SK-N-SH (cell line): ENCODE data around the gene NUDT14. TPM values are rescaled to one million over a fixed set of nuclear protein-coding genes. Genes with fewer than 3 reads are reported as not detected.

Experiments
- CTCF ChIA-PET: fragments of 300-600, 350-600 bp; formaldehyde crosslinking; extraction: SDS; loops from one replicate; lab custom pipeline; 2021; lab: Yijun Ruan, JAX
- POLR2A ChIA-PET: fragments of 350-600 bp; sonication (Branson Sonifier 250); formaldehyde crosslinking; extraction: SDS; loops from one replicate; lab custom pipeline; 2020; ENCODE audit warnings: antibody characterized with exemption, inconsistent platforms; lab: Yijun Ruan, JAX
- DNase-seq: peaks from one replicate; pipeline ENCODE4 v3.0.0; 2012
- H2AFZ ChIP-seq: fragments of 200-600 bp; sonication (generic); 2 replicates; pipeline ENCODE4 v1.8.1; 2016; ENCODE audit warnings: antibody characterized with exemption, mild to moderate bottlenecking, low read depth
- H3F3A ChIP-seq: fragments of 200-600 bp; sonication (generic); replicated peaks from 2 replicates; pipeline ENCODE3; 2016; ENCODE audit warnings: antibody characterized with exemption, mild to moderate bottlenecking; ENCODE audit not compliant: insufficient read depth
- H3K27ac ChIP-seq, 2 experiments: fragments of 200-500 bp in 1 of 2; fragments of 200-600 bp in 1 of 2; sonication (Bioruptor generic) in 1 of 2; sonication (generic), shearing (Covaris generic) in 1 of 2; 2 replicates each; pipeline versions ENCODE4 v1.5.1 to v1.6.1; 2014 to 2016; ENCODE audit warnings: low read depth in 2 of 2, inconsistent platforms in 1 of 2, low read length in 1 of 2, mild to moderate bottlenecking in 1 of 2, mixed read lengths in 1 of 2
- H3K27me3 ChIP-seq: fragments of 200-600 bp; sonication (generic), shearing (Covaris generic); 2 replicates; pipeline ENCODE4 v1.6.1; 2016; ENCODE audit warnings: mixed run types; ENCODE audit not compliant: insufficient read depth
- H3K36me3 ChIP-seq, 2 experiments: fragments of 200-500 bp in 1 of 2; fragments of 200-600 bp in 1 of 2; sonication (Bioruptor generic) in 1 of 2; sonication (generic) in 1 of 2; replicated peaks in 1 of 2; 2 replicates each; pipeline versions ENCODE3 to v1.5.1; 2014 to 2016; ENCODE audit warnings: low read length in 1 of 2, mild to moderate bottlenecking in 1 of 2; ENCODE audit not compliant: insufficient read depth in 2 of 2, control insufficient read depth in 1 of 2
- H3K4me1 ChIP-seq, 2 experiments: fragments of 200-500 bp in 1 of 2; fragments of 200-600 bp in 1 of 2; sonication (Bioruptor generic) in 1 of 2; sonication (generic), shearing (Covaris generic) in 1 of 2; 2 replicates each; pipeline versions ENCODE4 v1.5.1 to v1.6.1; 2014 to 2016; ENCODE audit warnings: low read depth in 1 of 2, low read length in 1 of 2, mixed run types in 1 of 2; ENCODE audit not compliant: insufficient read depth in 2 of 2, control insufficient read depth in 1 of 2
- H3K4me2 ChIP-seq: fragments of 200-600 bp; sonication (generic), shearing (Covaris generic); 2 replicates; pipeline ENCODE4 v1.6.1; 2017; ENCODE audit warnings: mixed run types
- H3K4me3 ChIP-seq, 2 experiments: fragments of 200-500 bp in 1 of 2; fragments of 200-600 bp in 1 of 2; sonication (Bioruptor generic) in 1 of 2; sonication (generic), shearing (Covaris generic) in 1 of 2; 2 replicates each; pipeline versions ENCODE4 v1.5.1 to v1.8.1; 2014 to 2016; ENCODE audit warnings: low read depth in 2 of 2, inconsistent platforms in 1 of 2, low read length in 1 of 2, mild to moderate bottlenecking in 1 of 2, mixed read lengths in 1 of 2, moderate library complexity in 1 of 2
- H3K79me2 ChIP-seq: fragments of 200-600 bp; sonication (generic); 2 replicates; pipeline ENCODE4 v1.8.1; 2017; ENCODE audit warnings: mild to moderate bottlenecking; ENCODE audit not compliant: insufficient read depth
- H3K9ac ChIP-seq: fragments of 200-600 bp; sonication (generic); 2 replicates; pipeline ENCODE4 v1.6.1; 2017; ENCODE audit warnings: mixed run types
- H3K9me2 ChIP-seq: fragments of 200-600 bp; sonication (generic); 2 replicates; pipeline ENCODE4 v1.6.1; 2017; ENCODE audit warnings: mixed run types
- H3K9me3 ChIP-seq: fragments of 200-600 bp; sonication (generic); 2 replicates; pipeline ENCODE4 v1.6.1; 2017; ENCODE audit warnings: mixed run types, mild to moderate bottlenecking, moderate library complexity
- H4K20me1 ChIP-seq: fragments of 200-600 bp; sonication (generic); 2 replicates; pipeline ENCODE4 v1.6.1; 2017; ENCODE audit warnings: mild to moderate bottlenecking, mixed run types; ENCODE audit not compliant: insufficient read depth
- CHD2 ChIP-seq: fragments of 150-350 bp; IDR thresholded peaks from 2 replicates; pipeline ENCODE4 v1.6.1; 2018; ENCODE audit warnings: low read length; ENCODE audit not compliant: partially characterized antibody
- ELF1 ChIP-seq: IDR thresholded peaks from 2 replicates; pipeline ENCODE4 v1.4.0; 2012
- EP300 ChIP-seq, 2 experiments: IDR thresholded peaks; 2 replicates each; pipeline versions ENCODE4 v1.4.0 to v1.6.1; 2012; ENCODE audit warnings: borderline replicate concordance in 1 of 2, low read depth in 1 of 2, low read length in 1 of 2
- FOSL2 ChIP-seq: IDR thresholded peaks from 2 replicates; pipeline ENCODE4 v1.4.0; 2012; ENCODE audit warnings: low read depth, mild to moderate bottlenecking, moderate library complexity, borderline replicate concordance
- FOXJ3 ChIP-seq: sonication (generic); formaldehyde crosslinking; IDR thresholded peaks from 2 replicates; pipeline ENCODE4 v1.5.1; 2020; ENCODE audit warnings: mild to moderate bottlenecking, missing genetic modification reagents
- FOXM1 ChIP-seq: IDR thresholded peaks from 2 replicates; pipeline ENCODE4 v1.4.0; 2012; ENCODE audit warnings: low read depth, mild to moderate bottlenecking
- JUND ChIP-seq: IDR thresholded peaks from 2 replicates; pipeline ENCODE4 v1.4.0; 2012
- MAX ChIP-seq: IDR thresholded peaks from 2 replicates; pipeline ENCODE4 v1.4.0; 2012; ENCODE audit warnings: low read depth
- MXI1 ChIP-seq: IDR thresholded peaks from 2 replicates; pipeline ENCODE4 v1.6.1; 2012; ENCODE audit warnings: mild to moderate bottlenecking, low read depth, low read length, improper control_type of control experiment
- NRF1 ChIP-seq: IDR thresholded peaks from 2 replicates; pipeline ENCODE4 v1.6.1; 2012; ENCODE audit warnings: low read depth, mild to moderate bottlenecking, low read length
- RXRA ChIP-seq: IDR thresholded peaks from 2 replicates; pipeline ENCODE4 v1.4.0; 2012; ENCODE audit warnings: low read depth, mild to moderate bottlenecking, borderline replicate concordance
- USF1 ChIP-seq: IDR thresholded peaks from 2 replicates; pipeline ENCODE4 v1.4.0; 2012; ENCODE audit warnings: low read depth, borderline replicate concordance
- YY1 ChIP-seq: IDR thresholded peaks from 2 replicates; pipeline ENCODE4 v1.4.0; 2012; ENCODE audit warnings: low read depth, mild to moderate bottlenecking
- WGBS: methylation state at CpG from one replicate; pipeline ENCODE4 v1.1.6; 2017; ENCODE audit warnings: low lambda C conversion rate; 5-methylcytosine and 5-hydroxymethylcytosine counted together
- polyA plus RNA-seq, 3 experiments: library from polyadenylated mRNA; depleted of rRNA; stranded (reverse); fragments of >200 nt; gene quantifications; 2 replicates each; pipeline ENCODE4 v1.2.3, GENCODE V29; 2012
- TF ChIP-seq, protein P1 (sequence below): IDR thresholded peaks from 2 replicates; pipeline ENCODE4 v1.4.0; 2012; ENCODE audit warnings: low read depth, borderline replicate concordance
- TF ChIP-seq, protein P2 (sequence below): IDR thresholded peaks from 2 replicates; pipeline ENCODE4; 2012
- TF ChIP-seq, protein P3 (sequence below): fragments of 200-600 bp; sonication (generic); IDR thresholded peaks from 2 replicates; pipeline ENCODE4 v1.6.1; 2017; ENCODE audit warnings: antibody characterized with exemption, mild to moderate bottlenecking, moderate library complexity

NUDT14 gene
- polyA plus RNA-seq, 1 of the 3 experiments (the other 2 are of a cell fraction) = 18.4 TPM

GRCh38 chr14:105143451-105144025 is 37.6 kb downstream of the NUDT14 start:
- no peak overlapping the region for H2AFZ ChIP-seq
- H3F3A ChIP-seq = no peaks in the 10 kb centered on the region
- no peaks in the 10 kb centered on the region for H3K9me3 ChIP-seq
- no peak overlapping the region for H3K9ac ChIP-seq
- no peaks in the 10 kb centered on the region for H3K79me2 ChIP-seq
- ChIA-PET POLR2A (no interaction called here), CTCF (no interaction called here)
- no peak for TF ChIP-seq ELF1
- no peak overlapping the region for H3K27ac ChIP-seq
- WGBS = 89% methylated on average over 17 of the region's 27 CpGs
- H3K4me1 ChIP-seq = peaks cover 0 to 13% of the 10 kb centered on the region in 2 experiments; a peak in 1 of 4 replicates
- H3K36me3 ChIP-seq = no peaks in the 10 kb centered on the region
- no peak overlapping the region for H3K4me3 ChIP-seq
- DNase-seq = peak; percentile 25
- H4K20me1 ChIP-seq = no peaks in the 10 kb centered on the region
- H3K27me3 ChIP-seq = no peaks in the 10 kb centered on the region
- H3K9me2 ChIP-seq = no peaks in the 10 kb centered on the region
- H3K4me2 ChIP-seq = no peak overlapping the region

- Histone ChIP-seq H3K4me1 (peaks cover 0 to 13% of the 10 kb centered on the region in 2 experiments; a peak in 1 of 4 replicates), H3K79me2 (no peaks in the 10 kb centered on the region), H3K9me2 (no peaks in the 10 kb centered on the region), H2AFZ (no peak overlapping the region), H3K4me3 (no peak overlapping the region), H3K4me2 (no peak overlapping the region), H3K36me3 (no peaks in the 10 kb centered on the region), H4K20me1 (no peaks in the 10 kb centered on the region), H3K9ac (no peak overlapping the region), H3K27ac (no peak overlapping the region), H3K9me3 (no peaks in the 10 kb centered on the region), H3K27me3 (no peaks in the 10 kb centered on the region), H3F3A (no peaks in the 10 kb centered on the region)
- TF ChIP-seq CHD2 = no peak
- no peak for TF ChIP-seq JUND
- TF ChIP-seq MXI1 = no peak
- no peak for TF ChIP-seq NRF1
- no peak for TF ChIP-seq FOXM1
- no peak for TF ChIP-seq FOXJ3
- no peak for TF ChIP-seq EP300 (IDR thresholded peaks at IDR 0.05; ENCODE audit: borderline replicate concordance in 1 of 2, low read depth in 1 of 2, low read length in 1 of 2)
- TF ChIP-seq ELF1 = no peak
- TF ChIP-seq FOSL2 = no peak
- TF ChIP-seq, protein P1, sequence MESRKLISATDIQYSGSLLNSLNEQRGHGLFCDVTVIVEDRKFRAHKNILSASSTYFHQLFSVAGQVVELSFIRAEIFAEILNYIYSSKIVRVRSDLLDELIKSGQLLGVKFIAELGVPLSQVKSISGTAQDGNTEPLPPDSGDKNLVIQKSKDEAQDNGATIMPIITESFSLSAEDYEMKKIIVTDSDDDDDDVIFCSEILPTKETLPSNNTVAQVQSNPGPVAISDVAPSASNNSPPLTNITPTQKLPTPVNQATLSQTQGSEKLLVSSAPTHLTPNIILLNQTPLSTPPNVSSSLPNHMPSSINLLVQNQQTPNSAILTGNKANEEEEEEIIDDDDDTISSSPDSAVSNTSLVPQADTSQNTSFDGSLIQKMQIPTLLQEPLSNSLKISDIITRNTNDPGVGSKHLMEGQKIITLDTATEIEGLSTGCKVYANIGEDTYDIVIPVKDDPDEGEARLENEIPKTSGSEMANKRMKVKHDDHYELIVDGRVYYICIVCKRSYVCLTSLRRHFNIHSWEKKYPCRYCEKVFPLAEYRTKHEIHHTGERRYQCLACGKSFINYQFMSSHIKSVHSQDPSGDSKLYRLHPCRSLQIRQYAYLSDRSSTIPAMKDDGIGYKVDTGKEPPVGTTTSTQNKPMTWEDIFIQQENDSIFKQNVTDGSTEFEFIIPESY = no peak
- TF ChIP-seq YY1 = no peak
- TF ChIP-seq, protein P2, sequence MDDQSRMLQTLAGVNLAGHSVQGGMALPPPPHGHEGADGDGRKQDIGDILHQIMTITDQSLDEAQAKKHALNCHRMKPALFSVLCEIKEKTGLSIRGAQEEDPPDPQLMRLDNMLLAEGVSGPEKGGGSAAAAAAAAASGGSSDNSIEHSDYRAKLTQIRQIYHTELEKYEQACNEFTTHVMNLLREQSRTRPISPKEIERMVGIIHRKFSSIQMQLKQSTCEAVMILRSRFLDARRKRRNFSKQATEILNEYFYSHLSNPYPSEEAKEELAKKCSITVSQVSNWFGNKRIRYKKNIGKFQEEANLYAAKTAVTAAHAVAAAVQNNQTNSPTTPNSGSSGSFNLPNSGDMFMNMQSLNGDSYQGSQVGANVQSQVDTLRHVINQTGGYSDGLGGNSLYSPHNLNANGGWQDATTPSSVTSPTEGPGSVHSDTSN = no peak
- no peak for TF ChIP-seq MAX
- TF ChIP-seq USF1 = no peak
- TF ChIP-seq, protein P3, sequence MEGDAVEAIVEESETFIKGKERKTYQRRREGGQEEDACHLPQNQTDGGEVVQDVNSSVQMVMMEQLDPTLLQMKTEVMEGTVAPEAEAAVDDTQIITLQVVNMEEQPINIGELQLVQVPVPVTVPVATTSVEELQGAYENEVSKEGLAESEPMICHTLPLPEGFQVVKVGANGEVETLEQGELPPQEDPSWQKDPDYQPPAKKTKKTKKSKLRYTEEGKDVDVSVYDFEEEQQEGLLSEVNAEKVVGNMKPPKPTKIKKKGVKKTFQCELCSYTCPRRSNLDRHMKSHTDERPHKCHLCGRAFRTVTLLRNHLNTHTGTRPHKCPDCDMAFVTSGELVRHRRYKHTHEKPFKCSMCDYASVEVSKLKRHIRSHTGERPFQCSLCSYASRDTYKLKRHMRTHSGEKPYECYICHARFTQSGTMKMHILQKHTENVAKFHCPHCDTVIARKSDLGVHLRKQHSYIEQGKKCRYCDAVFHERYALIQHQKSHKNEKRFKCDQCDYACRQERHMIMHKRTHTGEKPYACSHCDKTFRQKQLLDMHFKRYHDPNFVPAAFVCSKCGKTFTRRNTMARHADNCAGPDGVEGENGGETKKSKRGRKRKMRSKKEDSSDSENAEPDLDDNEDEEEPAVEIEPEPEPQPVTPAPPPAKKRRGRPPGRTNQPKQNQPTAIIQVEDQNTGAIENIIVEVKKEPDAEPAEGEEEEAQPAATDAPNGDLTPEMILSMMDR = no peak
- TF ChIP-seq RXRA = no peak
- 92% methylated on average over 40 of the region's 60 CpGs for WGBS
- POLR2A ChIA-PET = no interaction called here
- peak; percentile 25 for DNase-seq
- CTCF ChIA-PET = no interaction called here
Observed at GRCh38 chr14:105142651-105143450, 38.3 kb downstream of the NUDT14 start.
